K562 (cell line): ENCODE measurements around the gene PSMB2. TPM values are rescaled to one million over a fixed set of nuclear protein-coding genes. Genes with fewer than 3 reads are reported as not detected.

Source experiments
- ATAC-seq: fragments of 200-7000 bp; cut with Tn5 transposase; 3 replicates; pipeline ENCODE4 v1.9.1; 2020; ENCODE audit warnings: moderate library complexity
- BruUV-seq: library from RNA; stranded (reverse); fragments of 400-500 nt; replicated peaks from 2 replicates; lab custom pipeline; 2021; lab: Mats Ljungman, UMichigan
- CTCF ChIA-PET: fragments of 300-600 bp; formaldehyde crosslinking; extraction: SDS; loops from one replicate; lab custom pipeline; 2021; ENCODE audit warnings: low intra/inter-chr PET ratio; lab: Yijun Ruan, JAX
- POLR2A ChIA-PET: fragments of 300-600, 350-650 bp; sonication (Branson Sonifier 250); formaldehyde crosslinking; extraction: SDS; loops from one replicate; lab custom pipeline; 2021; ENCODE audit warnings: antibody characterized with exemption, inconsistent platforms; lab: Yijun Ruan, JAX
- DNase-seq, 4 experiments: peaks; one replicate each; pipeline versions ENCODE4 v3.0.0 to v3.0.0-alpha.2; 2011 to 2018; ENCODE audit warnings: low spot score in 3 of 4, mixed read lengths in 3 of 4; ENCODE audit errors: extremely low read depth in 1 of 4
- FAIRE-seq: peaks from 2 replicates; lab custom pipeline; 2011; peaks lifted over from hg19 to GRCh38; lab: Jason Lieb, UNC
- H2AFZ ChIP-seq: 2 replicates; pipeline ENCODE4 v1.6.0; 2011; ENCODE audit warnings: low read depth, low read length, control low read depth, inconsistent platforms
- H3K27ac ChIP-seq: fragments of 200-600 bp; 3 replicates; pipeline ENCODE4 v1.8.0; 2011; ENCODE audit warnings: low read depth, mild to moderate bottlenecking, control low read depth, inconsistent platforms, low read length, moderate library complexity, mixed read lengths; ENCODE audit errors: extremely low read depth
- H3K27me3 ChIP-seq, 2 experiments: fragments of 300-600 bp in 1 of 2; 2 replicates in 1 of 2; 3 replicates in 1 of 2; pipeline versions ENCODE4 v1.6.0 to v1.8.0; 2011; ENCODE audit warnings: inconsistent platforms in 2 of 2, low read length in 2 of 2, mild to moderate bottlenecking in 1 of 2, mixed read lengths in 1 of 2, moderate library complexity in 1 of 2; ENCODE audit not compliant: control insufficient read depth in 2 of 2, insufficient read depth in 2 of 2
- H3K36me3 ChIP-seq: fragments of 300-600 bp; 3 replicates; pipeline ENCODE4 v1.8.0; 2011; ENCODE audit warnings: mild to moderate bottlenecking, low read length, inconsistent platforms; ENCODE audit not compliant: control insufficient read depth, insufficient read depth
- H3K4me1 ChIP-seq, 2 experiments: fragments of 200-600 bp in 1 of 2; replicated peaks in 1 of 2; 2 replicates in 1 of 2; 3 replicates in 1 of 2; pipeline versions ENCODE4 v1.5.1 to v1.8.0; 2011; ENCODE audit warnings: inconsistent platforms in 2 of 2, low read length in 2 of 2, mild to moderate bottlenecking in 1 of 2, mixed read lengths in 1 of 2, moderate library complexity in 1 of 2; ENCODE audit not compliant: control insufficient read depth in 2 of 2, insufficient read depth in 2 of 2
- H3K4me2 ChIP-seq: 2 replicates; pipeline ENCODE4 v1.6.1; 2011; ENCODE audit warnings: low read length, control low read depth, inconsistent platforms, mixed read lengths; ENCODE audit not compliant: insufficient read depth
- H3K4me3 ChIP-seq: fragments of 200-600 bp; sonication (generic), shearing (Covaris generic); 2 replicates; pipeline ENCODE4 v1.5.1; 2016; ENCODE audit warnings: control low read depth, inconsistent platforms
- H3K79me2 ChIP-seq: fragments of 200-600 bp; 3 replicates; pipeline ENCODE4 v1.8.0; 2011; ENCODE audit warnings: low read length, inconsistent platforms; ENCODE audit not compliant: control insufficient read depth, insufficient read depth
- H3K9ac ChIP-seq, 2 experiments: 2 replicates each; pipeline versions ENCODE4 v1.6.0 to v1.6.1; 2011; ENCODE audit warnings: low read depth in 2 of 2, low read length in 2 of 2, control low read depth in 1 of 2, inconsistent platforms in 1 of 2, mild to moderate bottlenecking in 1 of 2, mixed read lengths in 1 of 2; ENCODE audit not compliant: insufficient read depth in 1 of 2
- H3K9me1 ChIP-seq: one replicate; pipeline ENCODE4 v1.6.0; 2011; ENCODE audit warnings: inconsistent platforms, mild to moderate bottlenecking, low read length, moderate library complexity; ENCODE audit not compliant: control insufficient read depth, insufficient read depth
- H3K9me3 ChIP-seq: replicated peaks from 2 replicates; pipeline ENCODE4 v1.5.1; 2011; ENCODE audit warnings: low read depth, low read length, inconsistent platforms; ENCODE audit not compliant: control insufficient read depth, insufficient read depth
- H4K20me1 ChIP-seq: replicated peaks from 2 replicates; pipeline ENCODE4 v1.6.1; 2011; ENCODE audit warnings: low read length, inconsistent platforms, mixed read lengths; ENCODE audit not compliant: control insufficient read depth, insufficient read depth
- AFF4 ChIP-seq: sonication (generic); formaldehyde crosslinking; IDR thresholded peaks from 2 replicates; pipeline ENCODE4 v1.8.0; 2023; ENCODE audit warnings: mild to moderate bottlenecking, missing genetic modification reagents
- CREB3 ChIP-seq: fragments of 450-650 bp; conservative IDR thresholded peaks from 2 replicates; pipeline ENCODE4 v1.6.1; 2016; ENCODE audit warnings: missing genetic modification characterization, low read depth, mild to moderate bottlenecking, missing compliant biosample characterization, moderate library complexity
- CTCFL ChIP-seq: IDR thresholded peaks from 2 replicates; pipeline ENCODE4 v1.6.1; 2011; ENCODE audit warnings: borderline replicate concordance, low read depth, mild to moderate bottlenecking, moderate library complexity, low read length; ENCODE audit not compliant: insufficient read depth, poor library complexity, severe bottlenecking
- HLTF ChIP-seq: fragments of 450-650 bp; IDR thresholded peaks from 2 replicates; pipeline ENCODE4 v1.6.1; 2016
- MTF1 ChIP-seq: fragments of 250-450 bp; sonication (Bioruptor Pico); IDR thresholded peaks from 2 replicates; pipeline ENCODE4 v1.9.0; 2021; ENCODE audit warnings: moderate library complexity, mild to moderate bottlenecking, inconsistent platforms, borderline replicate concordance
- NCOA4 ChIP-seq: fragments of 450-650 bp; IDR thresholded peaks from 2 replicates; pipeline ENCODE4 v1.6.1; 2018; ENCODE audit warnings: mild to moderate bottlenecking; ENCODE audit not compliant: partially characterized antibody
- RB1 ChIP-seq: fragments of 450-650 bp; IDR thresholded peaks from 2 replicates; pipeline ENCODE4 v1.6.1; 2017; ENCODE audit warnings: low read depth, mild to moderate bottlenecking
- SAFB2 ChIP-seq: fragments of 200-400 bp; formaldehyde crosslinking; IDR thresholded peaks from 2 replicates; pipeline ENCODE4 v1.6.1; 2018; ENCODE audit warnings: borderline replicate concordance, low read length, low read depth, moderate library complexity; ENCODE audit not compliant: severe bottlenecking
- SRSF9 ChIP-seq: fragments of 200-400 bp; formaldehyde crosslinking; IDR thresholded peaks from 2 replicates; pipeline ENCODE4 v1.6.1; 2017; ENCODE audit warnings: low read depth, low read length, borderline replicate concordance
- TAF9B ChIP-seq: fragments of 450-650 bp; IDR thresholded peaks from 2 replicates; pipeline ENCODE4 v1.6.1; 2018; ENCODE audit warnings: mild to moderate bottlenecking; ENCODE audit not compliant: partially characterized antibody
- USF1 ChIP-seq: sonication (generic); formaldehyde crosslinking; IDR thresholded peaks from 2 replicates; pipeline ENCODE4 v1.9.0; 2022; ENCODE audit warnings: mild to moderate bottlenecking, missing genetic modification reagents
- ZNF778 ChIP-seq: fragments of 450-650 bp; formaldehyde crosslinking; IDR thresholded peaks from 2 replicates; pipeline ENCODE4 v1.4.0; 2020; ENCODE audit warnings: mild to moderate bottlenecking, moderate library complexity
- ZSCAN32 ChIP-seq: fragments of 450-650 bp; formaldehyde crosslinking; IDR thresholded peaks from 2 replicates; pipeline ENCODE4 v1.4.0; 2020; ENCODE audit warnings: mild to moderate bottlenecking, moderate library complexity
- WGBS: fragments of 100-300 bp; shearing (Covaris generic); methylation state at CpG from one replicate; pipeline ENCODE4 v1.1.6; 2016; ENCODE audit warnings: low coverage, mixed read lengths; ENCODE audit not compliant: insufficient coverage; ENCODE audit errors: missing lambda C conversion rate; 5-methylcytosine and 5-hydroxymethylcytosine counted together
- in situ Hi-C: fragments of 300-500 bp; cut with MboI; formaldehyde crosslinking; loops from 4 replicates; pipeline ENCODE4 v1.15.0; 2018; ENCODE audit warnings: inconsistent platforms, mixed read lengths
- intact Hi-C: fragments of 100-400 bp; cut with micrococcal nuclease; formaldehyde crosslinking; loops from 2 replicates; pipeline ENCODE4 v1.14.2; 2022
- polyA plus RNA-seq, 8 experiments: library from polyadenylated mRNA; depleted of rRNA in 4 of 8; stranded (reverse) in 5 of 8; unstranded in 3 of 8; fragments of >200 nt; fragmentation: Nextera tagmentation in 2 of 8; fragmentation: Illumina TruSeq in 1 of 8; extraction: Ambion mirVana in 2 of 8; extraction: Trizol in 1 of 8; gene quantifications; 2 replicates each; pipeline versions ENCODE4 v1.2.1 to v1.2.3, GENCODE V29; 2011 to 2014; ENCODE audit warnings: inconsistent platforms in 1 of 8, missing spikeins in 1 of 8
- total RNA-seq, 7 experiments: library from RNA; depleted of rRNA in 6 of 7; stranded (reverse); fragments of >200 nt in 6 of 7; fragmentation: Illumina TruSeq in 2 of 7; extraction: Trizol in 2 of 7; gene quantifications; 2 replicates each; pipeline versions ENCODE4 v1.2.1 to v1.2.3, GENCODE V29; 2011 to 2021; ENCODE audit warnings: low replicate concordance in 1 of 7

The PSMB2 gene
- total and polyA plus RNA-seq, 9 of the 15 experiments (the other 6 are each of a cell fraction or from before 2014, with no cell fraction given), result 71.7 to 543 (median 165) TPM

DNA sequence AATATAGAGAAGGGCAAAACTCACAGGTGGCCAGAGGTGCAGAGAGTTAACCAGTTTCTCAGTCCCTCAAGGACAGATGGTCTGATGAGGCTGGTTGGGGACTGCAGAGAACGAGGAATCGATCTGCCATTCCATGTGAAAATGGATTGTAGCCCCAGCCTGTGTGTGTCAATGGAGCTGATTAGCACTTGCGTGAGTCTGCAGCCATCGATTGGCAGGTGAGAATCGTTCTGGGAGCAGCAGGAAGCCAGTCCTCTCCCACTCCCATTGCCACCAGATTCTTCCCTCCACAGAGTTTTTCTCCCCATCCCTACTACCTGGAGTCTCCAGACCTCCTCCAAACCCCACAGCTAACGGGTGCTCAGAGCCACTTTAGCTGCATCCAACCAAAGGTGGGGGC is 18.3 kb upstream of the PSMB2 start (continued):
- no peak for TF ChIP-seq USF1 (CRISPR knock-in tag)
- TF ChIP-seq MTF1 (CRISPR knock-in tag), result no peak
- no peak for TF ChIP-seq ZSCAN32 (CRISPR knock-in tag)
- TF ChIP-seq CREB3, result no peak

DNA sequence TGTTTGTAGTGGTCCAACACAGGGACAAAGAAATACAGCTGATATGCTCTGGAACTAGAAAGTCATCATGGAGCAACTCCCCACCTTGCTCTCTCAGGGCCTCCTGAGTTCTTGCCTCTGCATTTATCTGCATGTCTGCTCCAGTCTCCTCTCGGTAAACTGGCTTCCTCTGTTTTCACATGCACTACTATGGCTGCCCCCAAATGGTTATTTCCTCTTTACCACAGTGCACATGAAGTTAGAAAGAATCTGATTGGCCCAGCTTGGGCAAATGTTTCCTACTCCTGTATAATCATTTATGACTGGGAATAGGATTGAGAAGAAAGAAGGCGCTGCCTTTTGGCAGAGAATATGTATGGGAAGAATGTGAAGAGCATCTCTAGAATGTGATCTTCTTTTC is 16.5 kb upstream of the PSMB2 start:
- no peak overlapping the region for H3K4me2 ChIP-seq
- peaks cover 4% of the 10 kb centered on the region for H3K9me1 ChIP-seq
- no peak overlapping the region for H2AFZ ChIP-seq
- H4K20me1 ChIP-seq, result no peaks in the 10 kb centered on the region
- H3K9me3 ChIP-seq, result no peaks in the 10 kb centered on the region
- no peaks in the 10 kb centered on the region for H3K79me2 ChIP-seq
- peak; percentile 37 for FAIRE-seq
- intact Hi-C loops, result no loop called here
- DNase-seq, result no peak
- no peak overlapping the region for H3K27ac ChIP-seq
- CTCF ChIA-PET, result no interaction called here
- ATAC-seq, result peak; percentile 64
- WGBS, result 20% methylated on average over 2 of the region's 2 CpGs
- POLR2A ChIA-PET, result interaction anchor here (0.8 to 1.2 kb wide), 2 partner anchors 43 to 69 kb away, joined by 3 read pairs; no protein-coding TSS in a partner anchor
- no peak overlapping the region for H3K9ac ChIP-seq
- H3K36me3 ChIP-seq, result no peaks in the 10 kb centered on the region
- no peak overlapping the region for H3K4me3 ChIP-seq
- H3K4me1 ChIP-seq, result no peaks in the 10 kb centered on the region
- BruUV-seq, result no TSS peak
- H3K27me3 ChIP-seq, result peaks cover 7 to 32% of the 10 kb centered on the region in 2 experiments; a peak in 4 of 5 replicates
- in situ Hi-C loops, result no loop called here
- TF ChIP-seq TAF9B (no peak), HLTF (no peak), SAFB2 (no peak), NCOA4 (no peak), RB1 (no peak), CTCFL (no peak), ZNF778 (CRISPR knock-in tag) (no peak), AFF4 (CRISPR knock-in tag) (no peak), SRSF9 (no peak)
